IMR-90 (cell line): Measurements from ENCODE around the gene SRPK3. TPM values are rescaled to one million over a fixed set of nuclear protein-coding genes. Genes with fewer than 3 reads are reported as not detected.
A peak's percentile ranks its signal among the peaks of the same experiment; 100 is the strongest.

Experiments
- ATAC-seq: fragments of 200-7000 bp; cut with Tn5 transposase; 2 replicates; pipeline ENCODE4 v1.9.1; 2020; ENCODE audit warnings: low read depth, mild to moderate bottlenecking, moderate library complexity
- BruUV-seq: library from RNA; stranded (reverse); fragments of 400-500 nt; replicated peaks from 2 replicates; lab custom pipeline; 2021; lab: Mats Ljungman, UMichigan
- CTCF ChIA-PET: fragments of 300-600 bp; formaldehyde crosslinking; extraction: SDS; loops from one replicate; lab custom pipeline; 2021; ENCODE audit warnings: antibody characterized with exemption; lab: Yijun Ruan, JAX
- POLR2A ChIA-PET: fragments of 300-600 bp; sonication (Branson Sonifier 250); formaldehyde crosslinking; loops from one replicate; lab custom pipeline; 2022; ENCODE audit warnings: antibody characterized with exemption; ENCODE audit not compliant: unreplicated experiment; lab: Charles Lee
- DNase-seq: peaks from one replicate; pipeline ENCODE4 v3.0.0; 2013
- H2AFZ ChIP-seq: replicated peaks from 2 replicates; pipeline ENCODE3; 2013; ENCODE audit warnings: low read length, mild to moderate bottlenecking; ENCODE audit not compliant: poor library complexity
- H2AK5ac ChIP-seq: 2 replicates; pipeline ENCODE4 v1.6.1; 2013; ENCODE audit warnings: low read depth, low read length, inconsistent platforms
- H2AK9ac ChIP-seq: replicated peaks from 2 replicates; pipeline ENCODE3; 2013; ENCODE audit warnings: mild to moderate bottlenecking, low read depth, low read length, moderate library complexity; ENCODE audit not compliant: poor library complexity
- H2BK120ac ChIP-seq: 2 replicates; pipeline ENCODE4 v1.6.1; 2013; ENCODE audit warnings: low read depth, low read length, inconsistent platforms
- H2BK15ac ChIP-seq: 3 replicates; pipeline ENCODE4 v1.6.1; 2013; ENCODE audit warnings: low read depth, low read length, inconsistent platforms
- H2BK20ac ChIP-seq: 2 replicates; pipeline ENCODE4 v1.6.1; 2013; ENCODE audit warnings: low read depth, mild to moderate bottlenecking, inconsistent platforms, low read length, moderate library complexity
- H2BK5ac ChIP-seq: 2 replicates; pipeline ENCODE4 v1.6.1; 2013; ENCODE audit warnings: mild to moderate bottlenecking, low read depth, low read length, inconsistent platforms; ENCODE audit not compliant: poor library complexity, severe bottlenecking
- H3K14ac ChIP-seq: replicated peaks from 2 replicates; pipeline ENCODE4 v1.6.1; 2013; ENCODE audit warnings: low read depth, low read length, inconsistent platforms
- H3K18ac ChIP-seq: 2 replicates; pipeline ENCODE4 v1.6.1; 2013; ENCODE audit warnings: low read depth, low read length, control low read depth
- H3K23ac ChIP-seq: 2 replicates; pipeline ENCODE4 v1.6.1; 2013; ENCODE audit warnings: low read depth, low read length, inconsistent platforms
- H3K27ac ChIP-seq: 2 replicates; pipeline ENCODE4 v1.5.1; 2013; ENCODE audit warnings: mild to moderate bottlenecking, control low read depth, low read length; ENCODE audit not compliant: insufficient read depth
- H3K27me3 ChIP-seq: 2 replicates; pipeline ENCODE4 v1.6.1; 2013; ENCODE audit warnings: low read length; ENCODE audit not compliant: control insufficient read depth, insufficient read depth
- H3K36me3 ChIP-seq: 2 replicates; pipeline ENCODE4 v1.6.1; 2013; ENCODE audit warnings: low read length, mixed read lengths; ENCODE audit not compliant: control insufficient read depth, insufficient read depth
- H3K4ac ChIP-seq: 2 replicates; pipeline ENCODE4 v1.6.1; 2013; ENCODE audit warnings: low read depth, low read length, inconsistent platforms
- H3K4me1 ChIP-seq: 2 replicates; pipeline ENCODE4 v1.6.1; 2013; ENCODE audit warnings: low read length, mixed read lengths; ENCODE audit not compliant: control insufficient read depth, insufficient read depth
- H3K4me2 ChIP-seq: 2 replicates; pipeline ENCODE4 v1.6.1; 2013; ENCODE audit warnings: low read depth, mild to moderate bottlenecking, control low read depth, low read length, moderate library complexity
- H3K4me3 ChIP-seq: 2 replicates; pipeline ENCODE4 v1.5.1; 2013; ENCODE audit warnings: low read depth, mild to moderate bottlenecking, control low read depth, low read length, moderate library complexity; ENCODE audit not compliant: insufficient read depth
- H3K56ac ChIP-seq: 2 replicates; pipeline ENCODE4 v1.6.1; 2013; ENCODE audit warnings: low read length, inconsistent platforms; ENCODE audit not compliant: insufficient read depth; ENCODE audit errors: extremely low read depth
- H3K79me1 ChIP-seq, 2 experiments: 2 replicates each; pipeline ENCODE4 v1.6.1; 2013; ENCODE audit warnings: low read length in 2 of 2, inconsistent platforms in 1 of 2, low read depth in 1 of 2
- H3K9ac ChIP-seq: 2 replicates; pipeline ENCODE4 v1.6.1; 2013; ENCODE audit warnings: low read depth, low read length, control low read depth
- H3K9me1 ChIP-seq: 2 replicates; pipeline ENCODE4 v1.6.1; 2013; ENCODE audit warnings: low read length, inconsistent platforms; ENCODE audit not compliant: insufficient read depth
- H3K9me3 ChIP-seq: 2 replicates; pipeline ENCODE4 v1.6.1; 2013; ENCODE audit warnings: low read length; ENCODE audit not compliant: control insufficient read depth, insufficient read depth
- H4K20me1 ChIP-seq: 2 replicates; pipeline ENCODE4 v1.6.1; 2013; ENCODE audit warnings: low read length, inconsistent platforms; ENCODE audit not compliant: insufficient read depth
- H4K5ac ChIP-seq: 2 replicates; pipeline ENCODE4 v1.6.1; 2013; ENCODE audit warnings: mild to moderate bottlenecking, low read depth, low read length, control low read depth
- H4K8ac ChIP-seq, 2 experiments: 2 replicates each; pipeline ENCODE4 v1.6.1; 2013; ENCODE audit warnings: low read depth in 2 of 2, low read length in 2 of 2, control low read depth in 1 of 2, inconsistent platforms in 1 of 2
- H4K91ac ChIP-seq: 2 replicates; pipeline ENCODE4 v1.6.1; 2013; ENCODE audit warnings: low read depth, low read length, inconsistent platforms; ENCODE audit not compliant: insufficient read depth
- BHLHE40 ChIP-seq: fragments of 150-350 bp; IDR thresholded peaks from 2 replicates; pipeline ENCODE4 v1.6.1; 2016; ENCODE audit warnings: mild to moderate bottlenecking, low read depth, low read length
- CEBPB ChIP-seq: IDR thresholded peaks from 2 replicates; pipeline ENCODE4 v1.6.1; 2012; ENCODE audit warnings: low read depth, low read length, improper control_type of control experiment
- CHD1 ChIP-seq: IDR thresholded peaks from 2 replicates; pipeline ENCODE4 v1.6.1; 2012; ENCODE audit warnings: low read depth, low read length, improper control_type of control experiment
- CTCF ChIP-seq: conservative IDR thresholded peaks from 2 replicates; pipeline ENCODE4 v1.5.1; 2012; ENCODE audit warnings: mild to moderate bottlenecking, low read depth, low read length, improper control_type of control experiment
- ELK1 ChIP-seq: fragments of 150-350 bp; IDR thresholded peaks from 2 replicates; pipeline ENCODE4 v1.6.1; 2016; ENCODE audit warnings: low read depth, mild to moderate bottlenecking, low read length, moderate library complexity, borderline replicate concordance
- FOS ChIP-seq: fragments of 150-350 bp; IDR thresholded peaks from 2 replicates; pipeline ENCODE4 v1.6.1; 2016; ENCODE audit warnings: low read depth, low read length
- MAFK ChIP-seq: IDR thresholded peaks from 2 replicates; pipeline ENCODE4 v1.6.1; 2012; ENCODE audit warnings: low read depth, low read length, improper control_type of control experiment
- MAZ ChIP-seq: IDR thresholded peaks from 2 replicates; pipeline ENCODE4 v1.6.1; 2012; ENCODE audit warnings: low read depth, mild to moderate bottlenecking, low read length, improper control_type of control experiment, moderate library complexity, borderline replicate concordance
- MXI1 ChIP-seq: IDR thresholded peaks from 2 replicates; pipeline ENCODE4 v1.6.1; 2012; ENCODE audit warnings: low read depth, mild to moderate bottlenecking, low read length, moderate library complexity, borderline replicate concordance
- NFE2L2 ChIP-seq: fragments of 150-350 bp; IDR thresholded peaks from 2 replicates; pipeline ENCODE4 v1.6.1; 2016; ENCODE audit warnings: low read depth, mild to moderate bottlenecking, low read length
- POLR2A ChIP-seq: IDR thresholded peaks from 2 replicates; pipeline ENCODE4 v1.6.1; 2012; ENCODE audit warnings: mild to moderate bottlenecking, low read depth, low read length
- RAD21 ChIP-seq: IDR thresholded peaks from 2 replicates; pipeline ENCODE4 v1.6.1; 2012; ENCODE audit warnings: low read length, improper control_type of control experiment
- RCOR1 ChIP-seq: IDR thresholded peaks from 2 replicates; pipeline ENCODE4 v1.6.1; 2012; ENCODE audit warnings: mild to moderate bottlenecking, low read length, improper control_type of control experiment; ENCODE audit not compliant: insufficient replicate concordance
- RFX5 ChIP-seq: IDR thresholded peaks from 2 replicates; pipeline ENCODE4 v1.8.0; 2012; ENCODE audit warnings: low read depth, mild to moderate bottlenecking, low read length, moderate library complexity
- USF2 ChIP-seq: fragments of 150-350 bp; IDR thresholded peaks from 2 replicates; pipeline ENCODE4 v1.6.1; 2017; ENCODE audit warnings: mild to moderate bottlenecking, antibody characterized with exemption, low read length, low read depth
- WGBS, 2 experiments: methylation state at CpG; one replicate each; pipeline versions ENCODE4 v1.1.5 to v1.1.7; 2013; ENCODE audit warnings: missing lambda C conversion rate in 2 of 2; ENCODE audit not compliant: insufficient read length in 1 of 2; ENCODE audit errors: extremely low coverage in 2 of 2; 5-methylcytosine and 5-hydroxymethylcytosine counted together
- dilution Hi-C: fragments of 300-500 bp; cut with HindIII; formaldehyde crosslinking; loops from one replicate; pipeline ENCODE4 v1.14.3; 2018; ENCODE audit warnings: low sequenced_read_pairs; ENCODE audit not compliant: unreplicated experiment
- in situ Hi-C: fragments of 300-500 bp; cut with MboI; formaldehyde crosslinking; loops from 3 replicates; pipeline ENCODE4 v1.14.3; 2019; ENCODE audit warnings: low sequenced_read_pairs, inconsistent platforms, mixed read lengths
- intact Hi-C: fragments of 100-400 bp; cut with micrococcal nuclease; formaldehyde crosslinking; loops from 2 replicates; pipeline ENCODE4 v1.10.0; 2022
- polyA plus RNA-seq, 3 experiments: library from polyadenylated mRNA; depleted of rRNA; stranded (reverse); fragments of >200 nt; gene quantifications; 2 replicates each; pipeline ENCODE4 v1.2.3, GENCODE V29; 2012; ENCODE audit warnings: low replicate concordance in 1 of 3
- total RNA-seq: library from RNA; depleted of rRNA; stranded (reverse); fragments of >200 nt; gene quantifications from 2 replicates; pipeline ENCODE4 v1.2.3, GENCODE V29; 2012

SRPK3 gene
- total and polyA plus RNA-seq, 2 of the 4 experiments (the other 2 are of a cell fraction): 0.36 to 0.70 TPM

GRCh38 chrX:153768311-153769157 is 12.3 kb upstream of the SRPK3 start:
- Histone ChIP-seq H2BK5ac (no peak overlapping the region), H3K9me3 (no peaks in the 10 kb centered on the region; the same call in 1 of the 2 replicates), H3K56ac (no peak overlapping the region), H3K18ac (no peak overlapping the region), H3K4me3 (no peak overlapping the region), H3K4me2 (no peak overlapping the region), H2BK120ac (no peak overlapping the region), H3K14ac (no peak overlapping the region), H4K8ac (no peak overlapping the region), H4K91ac (no peak overlapping the region), H3K23ac (no peak overlapping the region), H3K36me3 (no peaks in the 10 kb centered on the region; the same call in 1 of the 2 replicates), H3K79me1 (peaks cover 0 to 17% of the 10 kb centered on the region in 2 experiments; a peak in 2 of 4 replicates), H2AK9ac (peak overlapping the region; percentile 16), H2AK5ac (no peak overlapping the region), H4K20me1 (no peaks in the 10 kb centered on the region; the same call in 1 of the 2 replicates), H3K27me3 (no peaks in the 10 kb centered on the region), H4K5ac (no peak overlapping the region), H2BK15ac (no peak overlapping the region), H3K27ac (no peak overlapping the region), H3K9me1 (no peaks in the 10 kb centered on the region), H3K4me1 (peaks cover 17% of the 10 kb centered on the region), H2BK20ac (no peak overlapping the region), H3K4ac (no peak overlapping the region), H2AFZ (no peak overlapping the region), H3K9ac (no peak overlapping the region)
- CTCF ChIA-PET: no interaction called here
- dilution Hi-C loops (no loop called here), in situ Hi-C loops (loop anchor here (10.0 kb wide), 1 partner anchor 196 kb away; no protein-coding TSS in a partner anchor), intact Hi-C loops (no loop called here)
- no peak for ATAC-seq
- POLR2A ChIA-PET: no interaction called here
- no TSS peak for BruUV-seq
- 81% methylated on average over 8 of the region's 22 CpGs; no CpG with 5 or more reads in 1 of the 2 experiments for WGBS, 2 experiments
- no peak for DNase-seq
- TF ChIP-seq USF2: no peak
- TF ChIP-seq MAFK: no peak
- TF ChIP-seq RCOR1: no peak
- no peak for TF ChIP-seq NFE2L2
- no peak for TF ChIP-seq CEBPB
- no peak for TF ChIP-seq FOS
- no peak for TF ChIP-seq ELK1
- TF ChIP-seq MAZ: no peak
- TF ChIP-seq RAD21: no peak
- no peak for TF ChIP-seq CHD1
- TF ChIP-seq POLR2A: no peak
- no peak for TF ChIP-seq MXI1
- TF ChIP-seq BHLHE40: no peak
- TF ChIP-seq RFX5: no peak
- no peak for TF ChIP-seq CTCF
